ENCODE results near the gene CD38. TPM values are rescaled to one million over a fixed set of nuclear protein-coding genes. Genes with fewer than 3 reads are reported as not detected.

Gene CD38
- total RNA-seq, 1 donor from 2014 or later = 0.15 TPM

- H3K27ac Mint-ChIP-seq (ENCODE audit: unreplicated experiment) = no peak overlapping the region
Measured at GRCh38 chr4:15805583-15806517, 27.7 kb downstream of the CD38 start.

GRCh38 chr4:15809058-15809457 lies 30.9 kb downstream of the CD38 start:
- no peak for TF ChIP-seq CTCF (IDR thresholded peaks at IDR 0.05; ENCODE audit: unreplicated experiment)
- H3K27me3 Mint-ChIP-seq (ENCODE audit: unreplicated experiment) = no peaks in the 10 kb centered on the region
- no peak overlapping the region for H3K4me3 Mint-ChIP-seq (ENCODE audit: unreplicated experiment)
- no peak for DNase-seq (ENCODE audit: low spot score)
- no peak overlapping the region for H3K27ac Mint-ChIP-seq (ENCODE audit: unreplicated experiment)
- H3K4me1 Mint-ChIP-seq (ENCODE audit: unreplicated experiment) = no peaks in the 10 kb centered on the region
- no peaks in the 10 kb centered on the region for H3K9me3 Mint-ChIP-seq (ENCODE audit: unreplicated experiment)
- no peaks in the 10 kb centered on the region for H3K36me3 Mint-ChIP-seq (ENCODE audit: low read depth, unreplicated experiment)

More at GRCh38 chr4:15805583-15806517, 27.7 kb downstream of the CD38 start:
- DNase-seq (ENCODE audit: low spot score) = peak; percentile 33
- H3K4me3 Mint-ChIP-seq (ENCODE audit: unreplicated experiment) = no peak overlapping the region
- H3K27me3 Mint-ChIP-seq (ENCODE audit: unreplicated experiment) = no peaks in the 10 kb centered on the region
- no peaks in the 10 kb centered on the region for H3K9me3 Mint-ChIP-seq (ENCODE audit: unreplicated experiment)
- no peaks in the 10 kb centered on the region for H3K36me3 Mint-ChIP-seq (ENCODE audit: low read depth, unreplicated experiment)
- peak; percentile 75 for TF ChIP-seq CTCF (IDR thresholded peaks at IDR 0.05; ENCODE audit: unreplicated experiment)
- no peaks in the 10 kb centered on the region for H3K4me1 Mint-ChIP-seq (ENCODE audit: unreplicated experiment)

DNA sequence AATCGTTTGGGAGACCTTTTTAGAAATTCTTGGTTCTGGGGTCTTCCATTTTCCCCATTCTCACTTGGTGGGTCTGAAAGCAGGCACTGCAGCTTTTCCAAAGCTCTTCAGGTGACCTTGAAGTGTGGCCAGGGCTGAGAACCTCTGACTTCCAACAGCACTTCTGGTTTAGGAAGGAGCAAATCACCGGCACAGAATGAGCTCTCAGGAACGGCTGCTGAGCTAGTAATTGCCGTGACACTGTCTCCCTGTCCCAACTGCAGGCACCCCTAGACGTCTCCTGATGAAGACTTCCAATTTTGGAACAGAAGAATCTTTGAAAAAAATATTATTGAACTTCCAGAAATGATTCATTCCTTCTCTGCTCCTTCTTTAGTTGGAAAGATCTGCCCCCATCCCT lies 31.3 kb downstream of the CD38 start:
- no peak for DNase-seq (ENCODE audit: low spot score)
- no peaks in the 10 kb centered on the region for H3K4me1 Mint-ChIP-seq (ENCODE audit: unreplicated experiment)
- no peak overlapping the region for H3K4me3 Mint-ChIP-seq (ENCODE audit: unreplicated experiment)
- no peak overlapping the region for H3K27ac Mint-ChIP-seq (ENCODE audit: unreplicated experiment)
- H3K27me3 Mint-ChIP-seq (ENCODE audit: unreplicated experiment) = no peaks in the 10 kb centered on the region
- no peak for TF ChIP-seq CTCF (IDR thresholded peaks at IDR 0.05; ENCODE audit: unreplicated experiment)
- H3K9me3 Mint-ChIP-seq (ENCODE audit: unreplicated experiment) = no peaks in the 10 kb centered on the region
- no peaks in the 10 kb centered on the region for H3K36me3 Mint-ChIP-seq (ENCODE audit: low read depth, unreplicated experiment)

- Mint-ChIP-seq H3K27ac (ENCODE audit: unreplicated experiment) (no peak overlapping the region), H3K36me3 (ENCODE audit: low read depth, unreplicated experiment) (no peaks in the 10 kb centered on the region), H3K4me1 (ENCODE audit: unreplicated experiment) (no peaks in the 10 kb centered on the region), H3K4me3 (ENCODE audit: unreplicated experiment) (no peak overlapping the region), H3K27me3 (ENCODE audit: unreplicated experiment) (no peaks in the 10 kb centered on the region), H3K9me3 (ENCODE audit: unreplicated experiment) (no peaks in the 10 kb centered on the region)
- no peak for TF ChIP-seq CTCF (IDR thresholded peaks at IDR 0.05; ENCODE audit: unreplicated experiment)
- no peak for DNase-seq (ENCODE audit: low spot score)
Measured at GRCh38 chr4:15811703-15812337, 33.7 kb downstream of the CD38 start.

All from endothelial cell (in vitro differentiated cells).